ENCODE measurements around the gene AFAP1L1.

GRCh38 chr5:149274939-149275338, 3.3 kb downstream of the AFAP1L1 start:
- TF ChIP-seq GATA2 (IDR thresholded peaks at IDR 0.05; ENCODE audit: low read depth, low read length) (no peak), GATA3 (IDR thresholded peaks at IDR 0.05; ENCODE audit: low read depth, low read length) (no peak)

Measured in SH-SY5Y (cell line).